ENCODE data around the gene KDM4C.

- TF ChIP-seq CTCF (IDR thresholded peaks at IDR 0.05; ENCODE audit: borderline replicate concordance, extremely low read depth, low read length, poor library complexity, severe bottlenecking), result no peak
- TF ChIP-seq EZH2 (IDR thresholded peaks at IDR 0.05; ENCODE audit: borderline replicate concordance, low read depth, low read length, severe bottlenecking), result no peak
Observed at GRCh38 chr9:6965566-6965965, 207.8 kb downstream of the KDM4C start.

Measured in DND-41 (cell line).